Measurements from ENCODE around the gene CHTF8. TPM values are rescaled to one million over a fixed set of nuclear protein-coding genes. Genes with fewer than 3 reads are reported as not detected.

Gene CHTF8
- total RNA-seq, 1 donor from 2014 or later, result 43.2 TPM

Other genes starting within 250 kb of the CHTF8 start
- gene HAS3, start 26.9 kb downstream of the CHTF8 start, total RNA-seq, result 0.38 TPM
- 25.6 TPM for gene UTP4, start 61 bp upstream of the CHTF8 start, total RNA-seq
- gene SNTB2, start 54.6 kb upstream of the CHTF8 start, total RNA-seq, result 13.0 TPM
- 27.1 TPM for gene VPS4A, start 178.8 kb upstream of the CHTF8 start, total RNA-seq
- gene PDF, start 198.0 kb upstream of the CHTF8 start, total RNA-seq, result 5.7 TPM
- 21.6 TPM for gene COG8, start 207.0 kb upstream of the CHTF8 start, total RNA-seq
- 10.6 TPM for gene NIP7, start 207.2 kb upstream of the CHTF8 start, total RNA-seq
- gene TMED6, start 219.2 kb upstream of the CHTF8 start, total RNA-seq, result 0.38 TPM

All from cardiac septum (tissue), 1 donor.